GM19025 (cell line): ENCODE results near the gene EPHA3.

Source experiments
- ATAC-seq: cut with Tn5 transposase; IDR thresholded peaks from one replicate; pipeline ENCODE4 v1.9.1; 2021; ENCODE audit warnings: mild to moderate bottlenecking, low read depth, moderate library complexity; ENCODE audit not compliant: unreplicated experiment

Gene EPHA3

DNA sequence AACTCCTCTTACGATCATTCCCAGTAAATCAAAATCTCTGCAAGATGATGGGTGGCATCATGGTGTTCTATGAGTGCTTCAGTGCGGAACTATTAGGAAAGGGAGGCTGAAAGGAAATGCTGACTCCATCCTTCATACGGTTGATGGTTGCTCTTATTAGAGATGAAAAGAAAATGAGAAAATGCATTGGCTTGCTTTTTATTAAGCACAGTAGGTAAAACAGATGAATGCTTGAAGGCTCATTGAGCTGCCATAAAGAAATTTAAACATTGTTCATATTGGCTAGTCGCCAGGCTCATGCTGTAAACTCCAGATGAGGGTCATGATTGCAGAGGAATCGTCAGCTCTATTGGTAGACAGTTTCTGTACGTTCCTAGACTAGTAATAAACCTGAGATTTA lies 115.8 kb downstream of the EPHA3 start:
- ATAC-seq, result no peak

DNA sequence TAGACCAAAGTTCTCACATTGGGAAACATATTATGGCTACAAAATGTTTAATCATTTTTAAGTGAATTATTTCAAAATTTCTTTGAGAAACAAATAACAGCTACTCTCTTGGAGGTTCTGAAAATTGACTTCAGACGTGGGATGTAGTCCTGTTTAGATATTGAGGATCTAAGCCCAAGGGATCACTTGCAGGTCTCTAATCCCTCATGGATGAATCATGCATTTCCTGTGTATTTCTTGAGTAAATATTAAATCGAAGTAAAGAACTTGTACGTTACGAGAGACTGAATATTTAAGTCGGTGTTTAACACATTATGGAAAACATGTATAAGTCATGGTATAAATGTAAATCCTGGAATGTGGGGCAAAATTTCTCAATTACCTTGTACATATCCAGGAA lies 119.8 kb downstream of the EPHA3 start:
- no peak for ATAC-seq

DNA sequence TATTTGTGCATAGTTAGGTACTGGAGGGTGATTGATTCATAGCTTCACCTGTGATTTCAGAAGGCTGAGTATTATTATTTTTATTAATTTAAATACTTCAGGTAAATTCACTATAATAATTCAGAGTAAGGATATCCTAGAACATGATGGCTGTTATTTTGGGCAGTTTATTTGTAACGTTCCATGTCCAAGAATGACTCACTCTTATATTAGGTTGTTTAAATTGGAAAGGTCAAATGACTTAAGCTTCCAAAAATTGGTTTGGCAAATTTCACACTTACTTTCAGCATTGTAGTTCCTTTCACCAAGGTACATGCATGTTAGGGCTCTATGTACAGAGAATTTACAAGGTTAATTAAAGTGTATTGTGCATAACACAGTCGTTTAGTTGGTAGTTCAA lies 120.2 kb downstream of the EPHA3 start:
- no peak for ATAC-seq

DNA sequence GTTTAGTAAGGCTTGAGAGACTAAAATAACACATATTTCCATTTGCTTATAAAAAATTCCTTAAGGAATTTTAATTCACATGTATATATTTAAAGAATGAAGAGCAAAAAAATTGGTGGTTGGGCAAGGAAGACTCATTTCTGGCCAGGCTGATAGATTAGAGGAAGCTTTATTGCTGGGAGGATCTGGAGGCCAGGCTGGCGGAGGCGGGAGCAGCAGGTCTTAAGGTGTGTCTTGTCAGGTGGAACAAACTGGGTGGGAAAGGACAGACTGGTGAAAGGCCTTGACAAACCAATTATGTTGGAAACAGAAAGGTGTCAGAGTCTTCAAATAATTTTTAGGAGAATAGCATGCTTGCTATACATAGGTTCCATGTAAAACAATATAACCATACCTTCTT lies 124.7 kb downstream of the EPHA3 start:
- no peak for ATAC-seq

DNA sequence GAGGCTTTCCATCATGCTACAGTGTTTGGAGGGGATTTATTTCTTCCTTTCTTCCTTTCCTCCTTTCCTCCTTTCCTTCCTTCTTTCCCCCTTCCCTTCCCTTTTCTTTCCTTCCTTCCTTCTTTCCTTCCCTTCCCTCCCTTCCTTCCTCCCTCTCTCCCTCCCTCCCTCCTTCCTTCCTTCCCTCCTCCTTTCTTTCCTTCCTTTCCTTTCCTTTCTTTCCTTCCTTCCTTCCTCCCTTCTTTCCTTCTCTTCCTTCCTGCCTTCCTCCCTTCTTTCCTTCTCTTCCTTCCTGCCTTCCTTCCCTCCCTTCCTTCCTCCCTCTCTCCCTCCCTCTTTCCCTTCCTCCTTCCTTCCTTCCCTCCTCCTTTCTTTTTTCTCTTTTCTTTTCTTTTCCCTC lies 127.2 kb downstream of the EPHA3 start:
- ATAC-seq, result no peak

DNA sequence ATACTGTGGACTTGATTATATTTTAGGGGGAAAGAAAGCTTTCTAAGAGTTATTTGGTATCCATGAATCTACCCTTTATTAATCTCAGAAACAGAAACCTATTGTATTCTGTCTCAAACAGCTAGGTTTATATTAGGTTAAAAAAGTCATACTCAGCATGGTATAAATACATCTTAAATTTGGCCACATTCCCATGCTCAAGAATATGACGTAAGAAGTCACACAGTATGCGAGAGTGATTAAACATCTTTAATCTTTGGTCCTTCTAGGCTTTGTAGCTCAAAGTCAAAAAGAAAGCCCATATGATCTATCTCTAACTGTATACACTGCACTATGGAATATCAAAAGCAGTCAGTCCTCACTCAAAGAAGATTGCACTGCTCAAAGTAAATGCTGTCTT lies 131.4 kb downstream of the EPHA3 start:
- no peak for ATAC-seq

DNA sequence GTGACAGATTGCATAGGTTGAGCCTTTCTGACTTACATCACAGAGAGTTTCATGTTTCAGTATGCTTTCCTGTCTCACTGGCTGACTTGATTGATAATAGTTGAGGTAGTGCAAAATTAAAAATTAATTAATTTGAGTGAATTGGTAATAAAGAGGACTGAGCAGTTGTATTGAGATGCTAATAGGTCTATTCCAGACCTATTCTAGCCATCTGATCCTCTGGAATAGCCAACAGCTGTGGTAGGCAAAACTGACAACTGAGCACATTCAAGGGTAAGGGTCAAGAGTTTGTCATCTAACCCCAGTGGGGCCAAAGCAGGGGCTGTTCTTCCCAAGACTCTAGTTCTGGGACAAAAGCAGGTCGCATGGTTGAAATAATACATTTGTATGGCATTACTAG lies 132.4 kb downstream of the EPHA3 start:
- ATAC-seq, result no peak

DNA sequence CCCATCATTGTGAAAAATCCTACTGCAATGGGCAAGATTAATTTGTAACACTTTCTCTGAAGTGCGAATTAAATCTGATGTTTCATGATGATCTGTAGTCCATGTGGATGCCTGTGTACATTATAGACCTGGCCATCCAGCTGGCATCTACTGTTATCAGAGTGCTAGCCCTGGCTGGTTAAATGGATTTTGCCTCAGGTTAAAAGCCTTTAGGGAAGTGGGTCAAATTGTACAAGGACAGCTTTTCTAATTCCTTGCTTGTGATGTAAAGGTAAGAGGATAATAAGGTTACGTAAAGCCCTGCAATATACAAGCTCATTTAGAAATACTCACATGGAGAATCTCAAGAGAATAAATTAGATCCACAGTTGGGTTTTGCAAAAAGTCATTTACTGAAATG lies 138.2 kb downstream of the EPHA3 start:
- ATAC-seq, result no peak

DNA sequence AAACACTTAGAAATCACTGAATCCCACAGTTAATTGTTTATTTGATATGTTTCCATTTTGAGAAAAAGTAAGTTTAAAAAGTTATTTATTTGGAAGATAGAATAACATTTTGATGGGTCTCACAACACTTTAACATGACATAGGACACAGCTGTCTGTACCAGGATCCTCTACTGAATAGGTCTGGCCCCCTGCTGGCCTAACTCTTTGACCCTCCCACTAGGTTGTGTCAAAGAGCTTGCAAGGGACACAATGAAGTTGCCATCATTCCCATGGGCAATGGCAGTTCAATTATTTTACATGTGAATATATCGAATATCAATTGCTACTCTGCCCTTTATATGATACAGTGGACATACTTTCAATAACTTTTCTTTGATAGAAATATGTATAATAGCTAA lies 138.9 kb downstream of the EPHA3 start:
- no peak for ATAC-seq

DNA sequence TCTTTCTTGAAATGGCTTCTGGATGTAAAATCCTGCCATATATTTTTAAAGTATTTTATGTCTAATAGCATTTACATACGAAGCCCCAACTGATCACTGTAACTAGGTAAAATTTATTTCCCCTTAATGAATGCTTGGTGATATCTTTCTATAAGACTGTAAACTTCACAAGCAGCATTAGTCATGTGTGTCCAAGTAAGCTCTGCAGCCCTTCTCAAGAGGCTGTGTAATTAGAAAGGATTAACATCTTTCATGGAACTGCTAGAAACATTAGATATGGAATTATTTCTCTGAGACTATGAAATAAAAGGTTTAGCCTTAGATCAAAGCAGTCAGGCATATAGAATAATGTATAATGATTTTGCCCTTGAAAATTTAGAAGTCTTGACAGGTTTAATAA lies 143.3 kb downstream of the EPHA3 start:
- no peak for ATAC-seq

DNA sequence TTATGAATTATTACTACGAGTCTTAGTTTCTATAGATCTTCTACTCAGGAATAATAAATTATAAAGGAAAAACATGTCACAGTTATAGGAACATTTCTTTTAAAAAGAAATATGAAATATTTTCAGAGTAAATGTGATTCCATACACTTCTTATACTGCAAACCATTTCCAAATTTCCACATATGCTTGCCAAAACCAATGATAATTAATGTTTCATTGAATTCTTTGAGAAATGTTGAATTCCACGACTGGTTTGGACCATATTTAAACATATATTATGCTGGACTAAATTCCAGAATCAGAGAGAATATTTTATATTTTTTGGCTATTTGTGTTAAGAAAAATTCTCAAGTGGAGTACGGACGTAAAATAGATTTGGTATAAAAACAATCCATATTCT lies 144.6 kb downstream of the EPHA3 start:
- ATAC-seq, result no peak

DNA sequence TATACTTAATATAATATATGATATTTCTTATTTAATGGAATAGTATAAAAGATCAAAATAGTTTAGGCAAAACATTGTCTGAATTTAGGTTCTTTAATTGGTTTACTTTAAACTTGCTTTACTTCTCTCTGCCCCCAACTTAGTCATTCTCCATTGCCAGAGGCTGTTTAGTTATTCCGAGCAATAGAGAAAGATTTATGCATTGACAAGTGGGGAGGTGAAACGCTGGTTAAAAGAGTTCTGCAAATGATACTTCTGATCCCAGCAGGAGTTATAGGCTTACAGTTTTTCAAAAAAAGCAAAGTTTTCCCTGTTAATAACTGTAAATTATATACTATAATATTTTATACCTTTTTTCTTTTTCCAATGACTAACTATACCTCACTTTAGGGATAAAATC lies 145.4 kb downstream of the EPHA3 start:
- ATAC-seq, result no peak

DNA sequence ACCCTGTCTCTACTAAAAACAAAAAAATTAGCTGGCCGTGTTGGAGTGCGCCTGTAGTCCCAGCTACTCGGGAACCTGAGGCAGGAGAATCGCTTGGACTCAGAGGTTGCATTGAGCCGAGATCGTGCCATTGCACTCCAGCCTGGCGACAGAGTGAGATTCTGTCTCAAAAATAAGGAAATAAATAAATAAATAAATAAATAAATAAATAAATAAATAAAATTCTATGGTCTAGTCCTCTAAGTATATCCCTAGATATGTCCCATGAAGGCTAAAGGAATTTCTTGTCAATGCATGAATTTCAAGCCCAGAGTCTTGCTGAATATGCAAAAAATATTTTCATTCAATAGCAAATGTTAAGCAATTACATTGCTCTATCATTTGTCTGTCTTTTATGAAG lies 149.0 kb downstream of the EPHA3 start:
- no peak for ATAC-seq

DNA sequence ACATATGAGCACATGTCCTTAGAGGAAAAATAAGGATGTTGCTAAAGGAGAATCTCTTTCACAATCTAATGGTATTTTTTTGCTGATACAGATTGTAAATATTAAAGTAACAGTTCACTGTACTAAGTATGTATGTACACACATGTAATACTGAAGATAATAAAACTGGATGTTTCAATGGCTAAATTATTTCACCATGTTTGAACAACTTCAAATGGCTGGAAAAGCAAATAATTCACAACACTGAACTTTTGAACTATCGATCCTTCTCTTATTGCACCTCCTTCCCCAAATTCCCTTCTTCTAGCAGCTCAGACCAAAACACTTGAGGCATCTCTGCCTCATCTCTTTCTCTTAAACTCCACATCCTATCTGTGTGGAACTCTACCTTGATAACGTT lies 149.5 kb downstream of the EPHA3 start:
- ATAC-seq, result no peak

DNA sequence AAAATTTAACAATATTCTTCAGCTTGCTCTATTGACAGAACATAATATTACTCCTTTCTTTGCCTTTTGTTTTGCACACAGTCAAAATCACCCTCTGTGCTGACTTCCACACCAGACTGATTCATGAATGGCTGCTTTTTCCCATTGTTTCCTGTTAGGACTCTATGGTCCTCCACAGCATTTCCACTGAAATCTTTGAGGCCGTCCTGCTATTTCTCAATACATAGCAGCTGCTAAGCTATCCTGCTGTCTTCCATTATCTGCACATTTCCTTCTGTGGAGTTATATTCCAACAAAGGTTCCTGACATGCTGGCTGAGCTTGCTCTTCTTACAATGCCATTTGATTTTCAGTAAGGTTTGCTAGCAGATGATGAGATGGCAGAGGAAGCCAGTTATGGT lies 153.3 kb downstream of the EPHA3 start:
- no peak for ATAC-seq

DNA sequence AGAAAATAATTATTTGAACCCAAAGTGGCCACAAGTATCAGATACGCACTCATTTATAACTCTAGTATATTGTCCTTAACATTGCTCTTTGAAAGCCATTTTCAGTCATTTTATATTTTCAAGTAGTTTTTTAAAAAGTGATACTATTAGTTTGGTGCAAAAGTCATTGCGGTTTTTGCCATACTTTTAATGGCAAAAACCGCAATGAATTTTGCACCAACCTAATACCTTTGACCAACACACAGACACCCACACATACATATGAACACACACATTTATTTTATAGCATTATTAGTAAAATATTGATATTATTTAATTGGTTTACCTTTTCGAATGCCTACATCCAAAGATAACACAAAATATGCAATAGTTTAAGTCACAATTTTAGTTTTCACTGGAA lies 154.3 kb downstream of the EPHA3 start:
- ATAC-seq, result no peak

DNA sequence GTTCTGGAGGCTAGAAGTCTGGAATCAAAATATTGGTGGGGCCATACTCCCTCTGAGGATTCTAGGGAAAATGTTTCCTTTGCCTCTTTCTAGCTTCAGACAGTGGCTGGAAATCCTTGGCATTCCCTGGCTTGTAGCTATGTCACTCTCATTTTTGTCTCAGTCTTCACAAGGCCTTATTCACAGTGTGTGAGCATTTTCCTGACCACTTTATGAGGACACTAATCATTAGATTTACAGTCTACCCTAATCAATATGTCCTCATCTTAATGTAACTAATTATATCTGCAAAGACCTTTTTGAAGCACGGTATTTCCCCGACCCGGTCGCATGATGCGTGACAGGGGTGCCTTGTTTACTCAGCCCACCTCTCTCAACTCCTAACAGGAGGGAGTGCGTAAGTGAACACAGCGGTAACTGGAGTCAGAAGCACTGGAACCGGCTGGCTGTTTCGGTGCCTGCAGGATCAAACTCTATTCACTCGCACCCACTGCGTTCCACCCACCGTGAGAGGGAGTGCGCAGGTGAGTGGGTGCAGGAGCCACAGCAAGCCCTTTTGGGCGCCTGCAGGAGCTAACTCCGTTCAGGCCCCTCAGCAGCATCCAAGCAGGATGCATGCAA lies 155.0 kb downstream of the EPHA3 start:
- no peak for ATAC-seq

DNA sequence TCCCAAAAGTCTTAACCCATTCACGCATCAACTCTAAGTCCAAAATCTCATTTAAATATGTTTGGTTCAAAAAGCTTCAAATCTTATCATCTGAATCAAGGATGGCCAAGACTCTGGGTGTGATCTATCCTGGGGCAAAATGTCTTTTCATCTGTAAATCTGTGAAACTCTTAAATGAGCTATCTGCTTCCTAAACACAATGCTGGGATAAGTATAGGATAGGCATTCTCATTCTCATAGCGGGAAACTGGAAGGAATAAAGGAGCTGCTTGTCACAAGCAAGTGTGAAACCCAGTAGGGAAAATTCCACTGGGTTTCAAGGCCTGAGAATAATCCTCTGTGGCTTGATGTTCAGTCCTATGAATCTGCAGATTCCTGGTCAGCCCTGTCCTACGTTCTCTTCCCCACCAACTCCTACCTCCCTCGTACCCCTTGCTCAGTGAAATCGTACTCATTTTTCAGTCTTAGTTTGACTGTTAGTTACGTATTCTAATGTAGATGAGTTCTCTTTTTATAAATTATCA lies 156.7 kb downstream of the EPHA3 start:
- no peak for ATAC-seq

DNA sequence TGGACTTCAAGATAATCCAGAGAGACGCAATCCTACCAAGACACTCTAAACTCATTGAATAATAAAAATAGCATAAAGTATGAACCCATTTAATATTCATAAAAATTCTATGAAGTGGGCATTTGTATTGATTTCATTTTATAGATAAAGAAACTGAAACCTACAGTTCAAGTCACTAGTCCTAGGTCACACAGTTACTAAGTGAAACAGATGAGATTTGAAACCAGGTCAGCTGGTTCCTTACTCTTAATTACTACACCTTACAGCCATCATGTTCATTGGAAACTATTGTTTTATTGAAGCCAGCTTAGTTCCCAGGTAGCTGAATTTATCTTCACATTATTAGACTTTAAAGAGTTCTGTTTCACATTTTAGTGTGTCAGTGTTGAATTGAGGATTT lies 158.7 kb downstream of the EPHA3 start:
- ATAC-seq, result no peak

DNA sequence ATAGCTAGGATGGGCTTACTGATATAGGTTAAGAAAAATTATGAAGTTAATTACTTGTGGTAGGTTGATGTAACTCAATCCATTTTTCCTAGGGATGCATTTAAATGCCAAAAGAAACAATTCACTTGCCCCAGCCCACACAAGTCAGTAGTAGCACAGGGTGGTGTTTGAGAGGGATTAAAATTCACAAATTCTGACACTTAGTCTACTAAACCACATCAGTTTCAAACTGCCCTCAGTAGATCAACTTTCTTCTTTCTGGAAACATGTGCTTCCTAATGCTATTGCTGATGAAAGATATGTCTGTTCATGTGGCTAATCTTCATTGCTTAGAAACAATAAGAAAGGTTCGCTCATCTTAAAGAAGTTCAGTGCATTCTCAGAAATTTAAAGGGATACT lies 160.6 kb downstream of the EPHA3 start:
- no peak for ATAC-seq

DNA sequence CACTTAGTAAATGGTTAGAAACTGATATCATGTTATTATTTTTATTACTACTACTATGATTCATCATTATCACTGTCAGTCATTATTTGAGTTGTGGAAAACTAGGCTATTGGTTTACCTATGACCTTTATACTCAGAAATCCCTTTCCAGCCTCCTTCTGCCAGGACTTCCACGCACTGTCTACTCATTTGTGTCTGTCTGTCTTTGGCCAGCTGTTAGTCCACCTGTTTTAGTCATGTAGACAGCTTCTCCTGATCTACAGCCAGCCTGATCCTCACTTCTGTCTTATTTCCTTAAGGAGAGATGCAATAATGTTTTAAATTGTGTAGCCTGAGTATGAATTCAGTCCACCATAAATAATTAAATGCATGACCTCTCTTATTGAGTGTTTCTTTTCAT lies 162.8 kb downstream of the EPHA3 start:
- no peak for ATAC-seq

DNA sequence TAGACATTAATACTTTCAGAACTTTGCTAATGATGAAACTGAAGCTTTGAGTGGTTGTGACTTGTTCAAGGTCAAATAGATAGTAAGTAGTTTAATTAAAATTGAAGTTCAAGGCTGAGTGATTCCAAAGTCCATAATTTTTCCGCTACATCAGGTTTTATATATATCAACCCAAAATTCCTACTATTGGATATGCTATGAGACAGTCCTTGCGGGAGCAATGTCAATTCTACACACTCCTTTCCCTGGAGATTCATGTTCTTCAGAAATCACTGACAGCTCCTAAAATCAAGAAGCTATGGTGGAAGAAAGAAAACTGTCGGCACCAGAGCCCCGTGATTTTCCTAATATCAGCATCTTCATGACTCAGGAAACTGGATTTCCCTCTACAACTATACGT lies 167.6 kb downstream of the EPHA3 start:
- no peak for ATAC-seq

DNA sequence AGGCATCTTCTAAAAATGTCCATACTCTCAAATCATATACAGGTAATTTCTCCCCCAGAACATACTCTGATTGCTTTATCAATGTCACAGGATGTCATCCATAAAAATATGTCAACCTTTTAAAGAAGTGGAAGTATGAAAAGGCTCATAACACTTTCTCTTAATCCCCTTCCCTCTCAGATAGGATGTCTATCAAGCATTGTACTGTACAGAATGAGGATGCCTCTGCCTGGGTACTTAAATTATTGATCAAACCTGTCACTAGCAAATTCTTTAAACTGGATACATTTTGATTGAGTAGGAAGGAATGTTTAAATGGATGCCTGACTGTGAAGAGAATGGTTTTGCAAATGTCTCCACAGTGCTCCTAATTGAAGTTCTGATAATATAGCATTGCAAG lies 168.7 kb downstream of the EPHA3 start:
- no peak for ATAC-seq
